ENCODE data around the gene EFHD2.

- TF ChIP-seq POLR2AphosphoS5 (IDR thresholded peaks at IDR 0.05) (no peak), CTCF (IDR thresholded peaks at IDR 0.05) (no peak), POLR2A (IDR thresholded peaks at IDR 0.05) (no peak)
Observed at GRCh38 chr1:15360700-15361099, 49.0 kb upstream of the EFHD2 start.
